Transverse colon (tissue), 4 donors: ENCODE results near the gene POU2F1. TPM values are rescaled to one million over a fixed set of nuclear protein-coding genes. Genes with fewer than 3 reads are reported as not detected.

Experiments used
- DNase-seq: peaks from one replicate; pipeline ENCODE4 v3.0.0-alpha.2; 2019
- H3K27ac ChIP-seq, 4 donors: fragments of 200-600 bp; sonication (generic); 2 replicates each; pipeline ENCODE4 v1.5.1; 2016 to 2018; ENCODE audit warnings: inconsistent platforms in 4 of 4
- H3K27me3 ChIP-seq: fragments of 200-600 bp; sonication (generic); 2 replicates; pipeline ENCODE4 v1.5.1; 2017; ENCODE audit warnings: inconsistent platforms
- H3K36me3 ChIP-seq, 4 donors: fragments of 200-600 bp; sonication (generic); 2 replicates each; pipeline ENCODE4 v1.5.1; 2017 to 2019; ENCODE audit warnings: inconsistent platforms in 4 of 4
- H3K4me1 ChIP-seq, 4 donors: fragments of 200-600 bp; sonication (generic); 2 replicates each; pipeline ENCODE4 v1.5.1; 2017 to 2020; ENCODE audit warnings: inconsistent platforms in 4 of 4
- H3K4me3 ChIP-seq, 4 donors: fragments of 200-600 bp; sonication (generic); 1 replicate in 1 of 4; 2 replicates in 3 of 4; pipeline versions ENCODE4 v1.5.1 to v1.6.1; 2017 to 2019; ENCODE audit warnings: inconsistent platforms in 4 of 4
- H3K9me3 ChIP-seq, 2 donors: fragments of 200-600 bp; sonication (generic); 2 replicates each; pipeline ENCODE4 v1.5.1; 2017 to 2019; ENCODE audit warnings: inconsistent platforms in 2 of 2
- CTCF ChIP-seq, 5 experiments: fragments of 200-600 bp in 3 of 5; fragments of 450-650 bp in 2 of 5; sonication (generic) in 3 of 5; IDR thresholded peaks; 1 replicate in 2 of 5; 2 replicates in 3 of 5; pipeline ENCODE4 v1.5.1; 2016 to 2017; ENCODE audit warnings: antibody characterized with exemption in 5 of 5, inconsistent platforms in 3 of 5, mild to moderate bottlenecking in 2 of 5, moderate library complexity in 1 of 5
- EP300 ChIP-seq: sonication (generic); formaldehyde crosslinking; IDR thresholded peaks from one replicate; pipeline ENCODE4 v1.6.1; 2017; ENCODE audit warnings: antibody characterized with exemption, low read depth
- POLR2A ChIP-seq: fragments of 450-650 bp; IDR thresholded peaks from one replicate; pipeline ENCODE4 v1.6.1; 2016; ENCODE audit warnings: antibody characterized with exemption, mild to moderate bottlenecking, moderate library complexity
- POLR2AphosphoS5 ChIP-seq, 3 donors: sonication (generic); formaldehyde crosslinking; IDR thresholded peaks; one replicate each; pipeline ENCODE4 v1.6.1; 2016; ENCODE audit warnings: antibody characterized with exemption in 3 of 3
- WGBS, 2 donors: methylation state at CpG; one replicate each; pipeline ENCODE4 v1.1.5; 2018; ENCODE audit warnings: low coverage in 1 of 2; 5-methylcytosine and 5-hydroxymethylcytosine counted together
- in situ Hi-C, 4 donors: fragments of 200-750 bp; cut with MboI; loops; one replicate each; pipeline versions ENCODE4 v1.15.0 to v1.15.1; 2017; ENCODE audit warnings: low sequenced_read_pairs in 3 of 4, low pct_ligation_motif_present in 1 of 4, low pct_unique_long_range_greater_than_20kb in 1 of 4
- intact Hi-C: fragments of 100-400 bp; cut with DNase I; formaldehyde crosslinking; loops from one replicate; pipeline ENCODE4 v1.15.1; 2023; ENCODE audit warnings: low total_unique reads
- total RNA-seq, 4 donors: library from RNA; depleted of rRNA; stranded (reverse); fragments of >200 nt; gene quantifications; one replicate each; pipeline ENCODE4 v1.1.0, GENCODE V29; 2016

The POU2F1 gene
- total RNA-seq, 4 donors from 2014 or later: 6.6 to 31.8 (median 19.0) TPM

- intact Hi-C loops: no loop called here
- H3K27ac ChIP-seq: no peak overlapping the region
- DNase-seq: no peak
- TF ChIP-seq CTCF (IDR thresholded peaks at IDR 0.05): no peak
- no peak for TF ChIP-seq POLR2A
- TF ChIP-seq POLR2AphosphoS5 (IDR thresholded peaks at IDR 0.05): no peak
- no peak for TF ChIP-seq EP300
- H3K4me1 ChIP-seq: peaks cover 0 to 49% (median 21%) of the 10 kb centered on the region in 4 donors
- in situ Hi-C loops: loop anchor here in 1 of 4 donors (25.0 kb wide), 2 partner anchors 165 to 265 kb away; no protein-coding TSS in a partner anchor
- no peaks in the 10 kb centered on the region for H3K27me3 ChIP-seq
- H3K4me3 ChIP-seq: no peak overlapping the region
- WGBS, 2 donors: 87 to 89% methylated on average over 3 of the region's 3 CpGs
- H3K9me3 ChIP-seq: no peaks in the 10 kb centered on the region
- no peaks in the 10 kb centered on the region for H3K36me3 ChIP-seq
Observed at GRCh38 chr1:167272369-167272957, 51.8 kb downstream of the POU2F1 start.

- H3K4me1 ChIP-seq: peaks cover 0 to 42% (median 18%) of the 10 kb centered on the region in 4 donors
- no peak for TF ChIP-seq POLR2AphosphoS5 (IDR thresholded peaks at IDR 0.05)
- no peak for TF ChIP-seq POLR2A
- no peak for TF ChIP-seq CTCF (IDR thresholded peaks at IDR 0.05)
- TF ChIP-seq EP300: no peak
- no peaks in the 10 kb centered on the region for H3K9me3 ChIP-seq
- H3K36me3 ChIP-seq: no peaks in the 10 kb centered on the region
- in situ Hi-C loops: loop anchor here in 1 of 4 donors (25.0 kb wide), 2 partner anchors 164 to 264 kb away; no protein-coding TSS in a partner anchor
- H3K27me3 ChIP-seq: no peaks in the 10 kb centered on the region
- no peak overlapping the region for H3K4me3 ChIP-seq
- intact Hi-C loops: no loop called here
- 70 to 77% methylated on average over 2 to 12 of the region's 12 CpGs for WGBS, 2 donors
- no peak overlapping the region for H3K27ac ChIP-seq
- DNase-seq: no peak
Observed at GRCh38 chr1:167273027-167273800, 52.5 kb downstream of the POU2F1 start.

GRCh38 chr1:167274061-167274460 is 53.4 kb downstream of the POU2F1 start:
- H3K27me3 ChIP-seq: no peaks in the 10 kb centered on the region
- H3K4me3 ChIP-seq: no peak overlapping the region
- in situ Hi-C loops: loop anchor here in 1 of 4 donors (25.0 kb wide), 2 partner anchors 163 to 263 kb away; no protein-coding TSS in a partner anchor
- WGBS, 2 donors: 96 to 100% methylated on average over 1 of the region's 1 CpG
- no peaks in the 10 kb centered on the region for H3K9me3 ChIP-seq
- TF ChIP-seq POLR2AphosphoS5 (IDR thresholded peaks at IDR 0.05): no peak
- no peak for TF ChIP-seq POLR2A
- TF ChIP-seq CTCF (IDR thresholded peaks at IDR 0.05): no peak
- no peak for TF ChIP-seq EP300
- intact Hi-C loops: no loop called here
- no peak for DNase-seq
- no peak overlapping the region for H3K27ac ChIP-seq
- H3K4me1 ChIP-seq: peaks cover 0 to 36% (median 15%) of the 10 kb centered on the region in 4 donors
- no peaks in the 10 kb centered on the region for H3K36me3 ChIP-seq

- Histone ChIP-seq H3K27me3 (no peaks in the 10 kb centered on the region), H3K27ac (no peak overlapping the region), H3K9me3 (no peaks in the 10 kb centered on the region), H3K4me1 (peaks cover 0 to 17% (median 8%) of the 10 kb centered on the region in 4 donors), H3K36me3 (no peaks in the 10 kb centered on the region), H3K4me3 (no peak overlapping the region)
- DNase-seq: no peak
- intact Hi-C loops: no loop called here
- in situ Hi-C loops: no loop called here
- whole genome bisulfite sequencing, 2 donors: 80 to 91% methylated on average over 3 of the region's 3 CpGs
- TF ChIP-seq POLR2A (no peak), EP300 (no peak), CTCF (IDR thresholded peaks at IDR 0.05) (no peak), POLR2AphosphoS5 (IDR thresholded peaks at IDR 0.05) (no peak)
Observed at GRCh38 chr1:167276969-167277368, 56.3 kb downstream of the POU2F1 start.
